Upper lobe of left lung (tissue), 6 donors: ENCODE measurements around the gene PTPN18. TPM values are rescaled to one million over a fixed set of nuclear protein-coding genes. Genes with fewer than 3 reads are reported as not detected.
A peak's percentile ranks its signal among the peaks of the same experiment; 100 is the strongest.
"Not testable (repeated sequence)": the region's sequence is repeated elsewhere in the genome, so short reads cannot be mapped to it uniquely, and the experiment has no call there.

ENCODE experiments used
- ATAC-seq, 2 donors: fragments of 200-7000 bp; cut with Tn5 transposase; one replicate each; pipeline ENCODE4 v1.9.1; 2022; ENCODE audit warnings: mild to moderate bottlenecking in 2 of 2, moderate library complexity in 2 of 2; ENCODE audit not compliant: low FRiP score in 2 of 2
- DNase-seq, 2 donors: peaks; one replicate each; pipeline ENCODE4 v3.0.0-alpha.2; 2019 to 2020
- H3K27ac ChIP-seq, 4 donors: fragments of 200-600 bp; sonication (generic); one replicate each; pipeline ENCODE4 v1.5.1; 2016 to 2019
- H3K27me3 ChIP-seq, 4 donors: fragments of 200-600 bp; sonication (generic); one replicate each; pipeline ENCODE4 v1.5.1; 2017 to 2019
- H3K36me3 ChIP-seq, 4 donors: fragments of 200-600 bp; sonication (generic); one replicate each; pipeline ENCODE4 v1.5.1; 2016 to 2019
- H3K4me1 ChIP-seq, 4 donors: fragments of 200-600 bp; sonication (generic); one replicate each; pipeline ENCODE4 v1.5.1; 2018 to 2019
- H3K4me3 ChIP-seq, 4 donors: fragments of 200-600 bp; sonication (generic); one replicate each; pipeline ENCODE4 v1.5.1; 2017 to 2019; ENCODE audit warnings: mild to moderate bottlenecking in 2 of 4, moderate library complexity in 1 of 4
- H3K9me3 ChIP-seq, 4 donors: fragments of 200-600 bp; sonication (generic); one replicate each; pipeline ENCODE4 v1.5.1; 2018 to 2019
- CTCF ChIP-seq, 6 experiments: fragments of 450-650 bp in 4 of 6; fragments of 200-600 bp in 2 of 6; sonication (generic) in 2 of 6; IDR thresholded peaks; one replicate each; pipeline ENCODE4 v1.5.1; 2016 to 2019; ENCODE audit warnings: antibody characterized with exemption in 6 of 6
- EP300 ChIP-seq, 4 donors: sonication (generic); formaldehyde crosslinking; IDR thresholded peaks; one replicate each; pipeline ENCODE4 v1.5.1; 2017; ENCODE audit warnings: antibody characterized with exemption in 4 of 4, control low read depth in 2 of 4
- POLR2A ChIP-seq, 4 donors: fragments of 450-650 bp; IDR thresholded peaks; one replicate each; pipeline ENCODE4 v1.5.1; 2016 to 2017; ENCODE audit warnings: antibody characterized with exemption in 4 of 4, mild to moderate bottlenecking in 2 of 4
- POLR2AphosphoS5 ChIP-seq, 2 donors: sonication (generic); formaldehyde crosslinking; IDR thresholded peaks; one replicate each; pipeline ENCODE4 v1.5.1; 2017; ENCODE audit warnings: antibody characterized with exemption in 2 of 2
- WGBS, 2 donors: methylation state at CpG; one replicate each; pipeline ENCODE4 v1.1.5; 2017 to 2018; 5-methylcytosine and 5-hydroxymethylcytosine counted together
- small RNA-seq, 4 donors: library from RNA; depleted of rRNA; stranded (forward); fragments of <200 nt; gene quantifications; one replicate each; pipeline ENCODE3, GENCODE V24; 2016
- total RNA-seq, 6 donors: library from RNA; depleted of rRNA in 4 of 6; stranded (reverse); fragments of >200 nt in 4 of 6; gene quantifications; one replicate each; pipeline versions ENCODE4 v1.1.0 to v1.2.1, GENCODE V29; 2016 to 2021
- donor health status: DM: no; HTN: no; CAD: no; lungs with moderate emphysema.
- donor health status: DM: no; HTN: yes; CAD: no; lungs with severe emphysema.

The PTPN18 gene
- total RNA-seq, 6 donors from 2014 or later: 59.0 to 156 (median 89.4) TPM

- H3K27me3 ChIP-seq: no peaks in the 10 kb centered on the region
- WGBS, 2 donors: 30 to 31% methylated on average over 17 of the region's 17 CpGs
- peak overlapping the region; percentile 86 to 91 (median 88) for H3K27ac ChIP-seq
- ATAC-seq: peak in 1 of 2 donors; percentile 24
- peak in 1 of 2 donors; percentile 68 for DNase-seq
- peaks cover 18 to 26% (median 20%) of the 10 kb centered on the region in 4 donors for H3K4me1 ChIP-seq
- peak overlapping the region; percentile 45 to 77 (median 66) for H3K4me3 ChIP-seq
- no peak for TF ChIP-seq EP300 (IDR thresholded peaks at IDR 0.05)
- TF ChIP-seq POLR2AphosphoS5 (IDR thresholded peaks at IDR 0.05): peak in 1 of 2 donors; percentile 5
- TF ChIP-seq POLR2A (IDR thresholded peaks at IDR 0.05): no peak
- H3K36me3 ChIP-seq: no peaks in the 10 kb centered on the region
- H3K9me3 ChIP-seq: no peaks in the 10 kb centered on the region
These were observed 36.2 kb downstream of the PTPN18 start for GRCh38 chr2:130391872-130392670.

GRCh38 chr2:130393318-130393910 is 37.6 kb downstream of the PTPN18 start:
- no peak for TF ChIP-seq POLR2A (IDR thresholded peaks at IDR 0.05)
- no peak for TF ChIP-seq CTCF (IDR thresholded peaks at IDR 0.05)
- no peak for TF ChIP-seq POLR2AphosphoS5 (IDR thresholded peaks at IDR 0.05)
- TF ChIP-seq EP300 (IDR thresholded peaks at IDR 0.05): no peak
- Histone ChIP-seq H3K27ac (no peak overlapping the region), H3K9me3 (no peaks in the 10 kb centered on the region), H3K4me1 (peaks cover 13 to 26% (median 16%) of the 10 kb centered on the region in 4 donors), H3K4me3 (no peak overlapping the region), H3K36me3 (no peaks in the 10 kb centered on the region), H3K27me3 (no peaks in the 10 kb centered on the region)
- ATAC-seq (no peak), DNase-seq (no peak)
- WGBS, 2 donors: 90 to 97% methylated on average over 7 of the region's 7 CpGs

- H3K4me1 ChIP-seq, H3K36me3 ChIP-seq, H3K4me3 ChIP-seq, DNase-seq, H3K9me3 ChIP-seq, H3K27ac ChIP-seq, H3K27me3 ChIP-seq, ATAC-seq: not testable (repeated sequence)
- WGBS, 2 donors: no CpG with 5 or more reads among the region's 2 CpGs
These were observed 50.4 kb downstream of the PTPN18 start for GRCh38 chr2:130406280-130406679.

GRCh38 chr2:130416693-130417092 is 60.8 kb downstream of the PTPN18 start:
- DNase-seq, H3K27me3 ChIP-seq, H3K27ac ChIP-seq, H3K4me3 ChIP-seq, ATAC-seq, H3K4me1 ChIP-seq, H3K9me3 ChIP-seq, H3K36me3 ChIP-seq: not testable (repeated sequence)
- 78 to 86% methylated on average over 1 of the region's 1 CpG for WGBS, 2 donors

- H3K27me3 ChIP-seq, H3K27ac ChIP-seq, H3K36me3 ChIP-seq, H3K4me1 ChIP-seq, DNase-seq, H3K4me3 ChIP-seq, ATAC-seq, H3K9me3 ChIP-seq: not testable (repeated sequence)
- WGBS, 2 donors: 93 to 100% methylated on average over 1 of the region's 1 CpG
These were observed 63.0 kb downstream of the PTPN18 start for GRCh38 chr2:130418845-130419244.

Small RNA genes lying within 50 kb of the gene (small RNA-seq; reads per million reads assigned to genes)
- 0 reads per million in 4 donors for gene AC132479.1

Other genes starting within 250 kb of the PTPN18 start
- gene POTEF, start 226.8 kb upstream of the PTPN18 start, total RNA-seq: not detected
- 10 to 100 TPM in 3 of 6 donors, 1 to 10 TPM in 2, under 1 TPM in 1; 0.40 to 20.5 (median 9.5) TPM for gene CCDC74B, start 210.9 kb upstream of the PTPN18 start, total RNA-seq
- 100 to 1,000 TPM in 1 of 6 donors, 10 to 100 TPM in 5; 33.3 to 109 (median 44.6) TPM for gene SMPD4, start 174.5 kb upstream of the PTPN18 start, total RNA-seq
- 100 to 1,000 TPM in 5 of 6 donors, 10 to 100 TPM in 1; 78.7 to 203 (median 130) TPM for gene MZT2B, start 173.8 kb upstream of the PTPN18 start, total RNA-seq
- not detected for gene TUBA3E, start 157.6 kb upstream of the PTPN18 start, total RNA-seq
- gene IMP4, start 13.2 kb upstream of the PTPN18 start, total RNA-seq: 100 to 1,000 TPM in 2 of 6 donors, 10 to 100 TPM in 4; 45.6 to 118 (median 63.0) TPM
- gene POTEI, start 153.3 kb downstream of the PTPN18 start, total RNA-seq: under 1 TPM in 4 of 6 donors, not detected in 2; under 0.01 to 0.89 (median 0.08) TPM
- not detected for gene CFC1B, start 165.2 kb downstream of the PTPN18 start, total RNA-seq
- under 1 TPM in 2 of 6 donors, not detected in 4; 0.34 to 0.61 TPM for gene CFC1, start 243.5 kb downstream of the PTPN18 start, total RNA-seq